Measurements from ENCODE around the gene ESRRB. TPM values are rescaled to one million over a fixed set of nuclear protein-coding genes. Genes with fewer than 3 reads are reported as not detected.

The ESRRB gene
- total and polyA plus RNA-seq, 2 experiments from 2014 or later = 0.13 TPM; not detected in 1

GRCh38 chr14:76434220-76434619, 58.3 kb downstream of the ESRRB start:
- Histone ChIP-seq H3K4me3 (no peak overlapping the region), H3K36me3 (replicated peaks; ENCODE audit: insufficient read depth, low read depth) (no peaks in the 10 kb centered on the region), H3K4me1 (ENCODE audit: insufficient read depth) (no peaks in the 10 kb centered on the region), H3K9me2 (replicated peaks; ENCODE audit: insufficient read depth) (no peaks in the 10 kb centered on the region), H3K4me2 (no peak overlapping the region), H3K79me2 (no peaks in the 10 kb centered on the region), H3K9me3 (ENCODE audit: low read depth) (no peaks in the 10 kb centered on the region), H4K20me1 (ENCODE audit: insufficient read depth, poor library complexity, severe bottlenecking) (no peaks in the 10 kb centered on the region), H3K27me3 (no peaks in the 10 kb centered on the region), H2AFZ (no peak overlapping the region), H3K27ac (no peak overlapping the region)
- DNase-seq (ENCODE audit: low spot score) = no peak
- TF ChIP-seq CTCF (IDR thresholded peaks at IDR 0.05; ENCODE audit: poor library complexity) (no peak), EZH2phosphoT487 (IDR thresholded peaks at IDR 0.05; ENCODE audit: low read depth, severe bottlenecking, unreplicated experiment) (no peak), EZH2 (IDR thresholded peaks at IDR 0.05; ENCODE audit: borderline replicate concordance) (no peak)
- WGBS (ENCODE audit: low lambda C conversion rate, missing lambda C conversion rate) = 74% methylated on average over 9 of the region's 9 CpGs

- Histone ChIP-seq H3K9me3 (ENCODE audit: low read depth) (no peaks in the 10 kb centered on the region), H3K27ac (no peak overlapping the region), H3K4me1 (ENCODE audit: insufficient read depth) (no peaks in the 10 kb centered on the region), H3K9me2 (replicated peaks; ENCODE audit: insufficient read depth) (no peaks in the 10 kb centered on the region), H2AFZ (no peak overlapping the region), H4K20me1 (ENCODE audit: insufficient read depth, poor library complexity, severe bottlenecking) (no peaks in the 10 kb centered on the region), H3K4me2 (no peak overlapping the region), H3K27me3 (no peaks in the 10 kb centered on the region), H3K4me3 (no peak overlapping the region), H3K36me3 (replicated peaks; ENCODE audit: insufficient read depth, low read depth) (no peaks in the 10 kb centered on the region), H3K79me2 (no peaks in the 10 kb centered on the region)
- WGBS (ENCODE audit: low lambda C conversion rate, missing lambda C conversion rate) = 97% methylated on average over 32 of the region's 33 CpGs
- DNase-seq (ENCODE audit: low spot score) = no peak
- TF ChIP-seq EZH2phosphoT487 (IDR thresholded peaks at IDR 0.05; ENCODE audit: low read depth, severe bottlenecking, unreplicated experiment) = no peak
- no peak for TF ChIP-seq EZH2 (IDR thresholded peaks at IDR 0.05; ENCODE audit: borderline replicate concordance)
- TF ChIP-seq CTCF (IDR thresholded peaks at IDR 0.05; ENCODE audit: poor library complexity) = no peak
Measured at GRCh38 chr14:76439237-76439775, 63.4 kb downstream of the ESRRB start.

- Histone ChIP-seq H3K9me3 (ENCODE audit: low read depth) (no peaks in the 10 kb centered on the region), H3K4me3 (no peak overlapping the region), H3K79me2 (no peaks in the 10 kb centered on the region), H3K4me1 (ENCODE audit: insufficient read depth) (no peaks in the 10 kb centered on the region), H3K9me2 (replicated peaks; ENCODE audit: insufficient read depth) (no peaks in the 10 kb centered on the region), H3K27me3 (peaks cover 2% of the 10 kb centered on the region), H2AFZ (no peak overlapping the region), H3K27ac (no peak overlapping the region), H3K36me3 (replicated peaks; ENCODE audit: insufficient read depth, low read depth) (no peaks in the 10 kb centered on the region), H3K4me2 (no peak overlapping the region), H4K20me1 (ENCODE audit: insufficient read depth, poor library complexity, severe bottlenecking) (no peaks in the 10 kb centered on the region)
- TF ChIP-seq EZH2 (IDR thresholded peaks at IDR 0.05; ENCODE audit: borderline replicate concordance) = no peak
- TF ChIP-seq EZH2phosphoT487 (IDR thresholded peaks at IDR 0.05; ENCODE audit: low read depth, severe bottlenecking, unreplicated experiment) = no peak
- no peak for TF ChIP-seq CTCF (IDR thresholded peaks at IDR 0.05; ENCODE audit: poor library complexity)
- DNase-seq (ENCODE audit: low spot score) = no peak
- 69% methylated on average over 2 of the region's 2 CpGs for WGBS (ENCODE audit: low lambda C conversion rate, missing lambda C conversion rate)
Measured at GRCh38 chr14:76446486-76446885, 70.5 kb downstream of the ESRRB start.
